Measurements from ENCODE around the gene COL6A5.
"Not testable (repeated sequence)": the region's sequence is repeated elsewhere in the genome, so short reads cannot be mapped to it uniquely, and the experiment has no call there.

COL6A5 gene

GRCh38 chr3:130384476-130385025, 39.1 kb downstream of the COL6A5 start:
- DNase-seq = no peak

DNA sequence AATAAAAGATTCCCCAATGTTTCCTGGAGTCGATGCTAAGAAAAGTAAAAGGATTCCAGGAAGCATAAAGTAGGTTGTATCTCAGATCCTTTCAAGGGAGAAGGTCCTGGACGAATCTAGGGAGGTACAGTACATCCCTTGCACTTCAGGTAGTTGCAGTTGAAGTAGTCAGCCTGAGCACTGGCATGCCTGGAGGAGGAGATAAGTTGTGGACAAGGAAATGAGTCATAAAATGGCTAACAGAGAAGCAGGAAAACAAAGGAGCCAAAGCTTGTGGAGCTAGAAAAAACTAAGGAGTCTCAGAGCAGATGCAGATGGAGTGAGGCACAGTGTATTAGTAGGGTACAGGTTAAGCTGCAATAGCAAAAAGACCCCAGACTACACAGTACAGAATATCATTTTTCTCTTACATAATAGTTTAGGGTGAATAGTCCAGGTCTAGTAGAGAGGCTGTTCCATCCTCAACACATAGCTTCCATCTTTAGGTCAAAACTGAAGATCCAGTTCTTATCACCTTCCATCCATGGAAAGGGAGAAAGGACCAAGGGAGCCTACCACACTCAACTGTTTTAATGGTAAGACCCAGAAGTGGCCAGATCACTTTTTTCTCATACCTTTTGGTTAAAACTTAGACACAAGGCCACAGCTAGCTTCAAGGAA, 41.3 kb downstream of the COL6A5 start:
- peak; percentile 39 for DNase-seq

GRCh38 chr3:130389743-130390478, 44.4 kb downstream of the COL6A5 start:
- no peak for DNase-seq

GRCh38 chr3:130392266-130392665, 46.8 kb downstream of the COL6A5 start:
- no peak for DNase-seq

DNA sequence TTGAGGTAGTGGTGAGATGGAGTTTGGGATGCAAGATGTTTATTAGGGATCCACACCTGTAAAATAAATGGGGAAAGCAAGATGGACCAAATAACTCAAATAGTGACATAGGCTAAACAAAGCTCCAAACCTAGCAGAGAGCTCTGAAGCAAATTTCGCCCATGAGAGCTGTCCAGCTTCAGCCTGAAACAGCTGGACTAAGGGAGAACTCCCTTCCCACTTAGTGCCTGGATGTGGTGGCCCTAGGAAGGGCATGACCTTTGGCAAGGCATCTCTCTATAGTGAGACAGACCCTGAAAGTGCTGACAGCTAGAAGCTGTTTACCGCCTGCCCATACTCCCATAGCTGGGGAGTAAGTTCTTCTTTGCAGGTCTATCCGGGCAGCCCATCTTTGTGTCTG, 48.1 kb downstream of the COL6A5 start:
- no peak for DNase-seq

DNA sequence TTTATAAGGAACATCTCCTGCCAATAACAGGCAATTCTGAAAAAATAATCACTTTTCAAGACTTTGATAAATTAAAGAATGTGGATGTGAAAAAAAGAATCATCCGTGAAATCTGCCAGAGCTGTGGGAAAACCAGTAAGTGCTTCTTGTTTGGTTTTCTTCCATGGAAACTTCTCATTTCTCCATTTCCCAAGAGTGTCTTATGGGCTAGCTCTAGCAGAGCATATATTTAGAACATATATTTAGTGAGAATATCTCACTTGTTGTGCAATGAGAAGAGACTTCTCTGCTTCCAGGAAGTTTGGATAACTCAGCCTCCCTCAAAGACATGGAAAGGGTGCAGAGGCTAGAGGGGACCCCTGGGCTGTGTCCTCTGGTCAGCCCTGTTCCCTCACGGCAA, 49.9 kb downstream of the COL6A5 start:
- DNase-seq = no peak

DNA sequence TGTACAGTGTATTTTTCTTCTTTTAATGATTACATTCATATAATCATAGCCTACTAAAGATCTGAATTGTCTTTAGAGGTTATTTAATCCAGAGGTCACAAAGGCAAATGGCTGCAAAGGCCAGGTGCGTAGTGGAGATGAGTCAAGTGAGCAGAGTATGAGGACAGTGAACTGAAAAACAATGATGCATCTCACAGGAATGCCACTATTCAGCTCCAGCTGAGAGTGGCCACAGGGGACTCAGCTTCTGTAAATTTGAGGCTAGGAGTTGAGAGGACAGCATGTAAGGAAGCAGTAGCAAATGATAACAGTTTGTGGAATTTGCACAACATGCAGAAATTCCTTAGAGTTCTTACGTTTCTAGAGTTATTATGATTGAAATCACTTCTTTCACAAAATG, 50.4 kb downstream of the COL6A5 start:
- peak; percentile 84 for DNase-seq

GRCh38 chr3:130404401-130404800, 58.9 kb downstream of the COL6A5 start:
- no peak for DNase-seq

DNA sequence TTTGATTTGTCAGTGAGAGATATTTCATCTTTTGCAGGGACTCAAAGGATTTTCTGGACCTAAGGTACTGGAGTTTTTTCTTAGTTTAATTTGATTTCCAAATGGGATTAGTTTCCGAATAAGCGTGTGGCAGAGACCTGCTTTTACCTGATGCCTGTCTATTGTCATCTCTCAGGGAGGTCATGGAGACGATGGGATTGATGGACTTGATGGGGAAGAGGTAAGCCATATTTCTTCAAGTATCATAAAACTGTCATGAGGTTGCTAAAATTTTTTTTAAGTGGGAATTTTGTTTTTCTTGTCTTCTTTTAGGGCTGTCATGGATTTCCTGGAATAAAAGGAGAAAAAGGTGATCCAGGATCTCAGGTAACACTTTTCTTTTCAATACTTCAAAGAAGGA, 60.5 kb downstream of the COL6A5 start:
- no peak for DNase-seq

GRCh38 chr3:130408253-130408652, 62.8 kb downstream of the COL6A5 start:
- DNase-seq = not testable (repeated sequence)

GRCh38 chr3:130411320-130411719, 65.8 kb downstream of the COL6A5 start:
- peak; percentile 6 for DNase-seq

GRCh38 chr3:130412991-130413560, 67.6 kb downstream of the COL6A5 start:
- DNase-seq = no peak

DNA sequence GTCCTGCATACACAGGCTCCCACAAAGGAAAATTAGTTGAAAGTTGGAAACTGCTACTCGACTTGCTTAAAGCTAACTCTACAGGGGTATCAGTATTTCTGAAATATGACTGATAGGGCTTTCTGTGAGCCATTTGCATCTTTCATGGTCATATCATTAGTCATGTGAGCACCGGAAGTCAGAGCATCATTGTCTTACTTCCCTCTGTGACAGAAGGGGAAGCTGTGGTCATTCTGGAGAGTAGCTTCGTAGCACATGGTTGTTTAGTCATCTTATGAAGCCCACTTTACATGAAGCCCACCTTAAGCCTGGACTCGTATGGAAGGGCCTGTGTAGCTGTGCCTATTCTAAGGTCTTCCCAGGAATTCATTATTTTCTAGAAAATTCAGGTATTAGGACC, 69.0 kb downstream of the COL6A5 start:
- no peak for DNase-seq

- DNase-seq = no peak
Measured at GRCh38 chr3:130420466-130420865, 75.0 kb downstream of the COL6A5 start.

DNA sequence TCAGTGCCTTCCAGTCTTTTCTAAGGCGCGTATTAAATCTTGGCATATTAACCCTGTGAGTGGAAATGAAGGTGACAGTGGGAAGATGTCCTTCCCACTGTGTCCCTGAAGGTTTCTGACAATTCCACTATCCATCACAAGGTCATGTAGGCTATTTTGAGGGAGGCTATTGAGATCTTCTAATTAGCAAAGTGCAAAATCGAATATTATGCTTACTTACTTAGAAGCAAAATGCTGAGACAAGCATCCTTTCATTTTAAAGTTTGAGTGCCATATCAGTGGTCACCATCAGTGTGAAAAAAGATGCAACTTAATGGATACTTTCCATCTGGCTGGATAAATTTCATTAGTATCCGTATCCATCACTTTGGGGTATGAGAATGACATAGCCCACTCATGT, 77.6 kb downstream of the COL6A5 start:
- no peak for DNase-seq

- DNase-seq = no peak
Measured at GRCh38 chr3:130424837-130425236, 79.4 kb downstream of the COL6A5 start.

DNA sequence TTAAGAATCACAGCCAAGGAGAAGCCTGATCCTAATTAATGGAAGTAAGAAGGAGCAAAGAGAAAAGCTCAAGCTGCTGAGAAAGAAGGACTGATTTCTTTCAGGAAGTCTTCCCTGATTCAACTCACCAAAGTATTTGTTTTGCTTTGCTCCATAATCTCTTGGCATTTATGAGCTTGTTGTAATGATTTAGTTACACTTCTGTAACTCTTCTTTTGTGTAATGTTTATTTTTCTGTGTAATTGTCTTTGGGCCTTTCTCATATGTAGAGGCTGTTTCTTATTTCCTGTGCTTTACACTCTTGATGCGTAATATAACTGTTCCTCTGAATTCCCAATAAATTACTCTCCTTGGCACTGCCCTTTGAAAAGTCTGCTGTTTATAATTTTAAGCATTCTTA, 80.0 kb downstream of the COL6A5 start:
- DNase-seq = peak; percentile 8

DNA sequence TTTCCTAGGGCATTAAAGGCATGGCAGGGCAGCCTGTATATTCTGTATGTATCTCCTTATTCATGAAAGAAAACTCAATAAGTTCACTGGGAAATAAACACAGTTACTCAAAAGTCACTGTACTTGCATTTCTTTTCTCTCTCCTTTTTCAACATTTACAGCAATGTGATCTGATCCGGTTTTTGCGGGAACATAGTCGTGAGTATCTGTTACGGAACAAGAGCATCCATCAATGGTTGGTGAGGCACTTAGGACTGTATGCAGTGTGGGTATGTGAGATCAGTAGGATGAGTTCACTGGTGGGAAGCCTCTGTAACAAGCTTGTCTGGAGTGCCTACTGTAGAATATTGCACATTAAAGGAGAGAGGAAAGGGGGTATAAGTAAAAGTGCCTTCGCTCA, 80.7 kb downstream of the COL6A5 start:
- no peak for DNase-seq

- DNase-seq = no peak
Measured at GRCh38 chr3:130428871-130429712, 83.6 kb downstream of the COL6A5 start.

DNA sequence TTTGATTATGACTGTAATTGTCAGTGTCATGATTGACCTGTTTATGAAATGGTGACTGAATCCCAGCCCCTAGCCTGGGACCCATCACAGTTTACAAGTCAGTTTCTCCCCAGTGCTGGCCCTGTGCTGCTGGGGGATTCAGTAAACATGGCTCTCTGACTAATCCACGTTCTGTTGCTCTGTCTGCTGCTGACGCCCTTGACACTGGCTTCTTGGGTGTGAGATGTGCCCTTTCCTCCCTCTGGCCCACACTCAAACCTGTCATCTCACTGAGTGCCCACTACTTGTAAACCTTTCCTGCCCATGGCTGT, 84.2 kb downstream of the COL6A5 start:
- no peak for DNase-seq

DNA sequence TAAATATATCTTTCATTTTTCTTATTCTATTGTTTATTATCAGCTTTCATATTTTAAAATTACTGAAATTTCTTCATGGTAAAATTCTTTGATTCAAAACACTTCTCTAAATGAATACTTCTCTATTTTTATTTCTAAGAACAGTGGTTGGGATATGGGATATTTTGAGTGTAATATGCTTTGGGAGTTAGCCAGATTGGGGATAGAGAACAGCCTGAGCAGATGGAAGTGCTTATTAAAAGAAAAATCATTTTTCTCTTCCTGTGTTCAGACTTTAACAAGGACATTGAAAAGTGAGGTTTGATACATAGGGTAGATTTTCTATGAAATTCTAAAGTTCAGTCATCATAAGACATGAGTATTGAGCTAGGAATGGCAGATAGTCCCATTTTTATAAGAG, 84.8 kb downstream of the COL6A5 start:
- no peak for DNase-seq

- not testable (repeated sequence) for DNase-seq
Measured at GRCh38 chr3:130432086-130432485, 86.6 kb downstream of the COL6A5 start.

- no peak for DNase-seq
Measured at GRCh38 chr3:130433306-130433705, 87.8 kb downstream of the COL6A5 start.
